Measurements from ENCODE around the gene LRRC55.

LRRC55 gene

GRCh38 chr11:57235761-57236703 is 54.3 kb downstream of the LRRC55 start:
- no peak overlapping the region for H3K4me3 ChIP-seq (ENCODE audit: control insufficient read depth, low read depth, low read length)
- TF ChIP-seq, protein P1, sequence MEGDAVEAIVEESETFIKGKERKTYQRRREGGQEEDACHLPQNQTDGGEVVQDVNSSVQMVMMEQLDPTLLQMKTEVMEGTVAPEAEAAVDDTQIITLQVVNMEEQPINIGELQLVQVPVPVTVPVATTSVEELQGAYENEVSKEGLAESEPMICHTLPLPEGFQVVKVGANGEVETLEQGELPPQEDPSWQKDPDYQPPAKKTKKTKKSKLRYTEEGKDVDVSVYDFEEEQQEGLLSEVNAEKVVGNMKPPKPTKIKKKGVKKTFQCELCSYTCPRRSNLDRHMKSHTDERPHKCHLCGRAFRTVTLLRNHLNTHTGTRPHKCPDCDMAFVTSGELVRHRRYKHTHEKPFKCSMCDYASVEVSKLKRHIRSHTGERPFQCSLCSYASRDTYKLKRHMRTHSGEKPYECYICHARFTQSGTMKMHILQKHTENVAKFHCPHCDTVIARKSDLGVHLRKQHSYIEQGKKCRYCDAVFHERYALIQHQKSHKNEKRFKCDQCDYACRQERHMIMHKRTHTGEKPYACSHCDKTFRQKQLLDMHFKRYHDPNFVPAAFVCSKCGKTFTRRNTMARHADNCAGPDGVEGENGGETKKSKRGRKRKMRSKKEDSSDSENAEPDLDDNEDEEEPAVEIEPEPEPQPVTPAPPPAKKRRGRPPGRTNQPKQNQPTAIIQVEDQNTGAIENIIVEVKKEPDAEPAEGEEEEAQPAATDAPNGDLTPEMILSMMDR (IDR thresholded peaks at IDR 0.05; ENCODE audit: control insufficient read depth, insufficient read depth, low read depth, low read length, missing control alignments): no peak

DNA sequence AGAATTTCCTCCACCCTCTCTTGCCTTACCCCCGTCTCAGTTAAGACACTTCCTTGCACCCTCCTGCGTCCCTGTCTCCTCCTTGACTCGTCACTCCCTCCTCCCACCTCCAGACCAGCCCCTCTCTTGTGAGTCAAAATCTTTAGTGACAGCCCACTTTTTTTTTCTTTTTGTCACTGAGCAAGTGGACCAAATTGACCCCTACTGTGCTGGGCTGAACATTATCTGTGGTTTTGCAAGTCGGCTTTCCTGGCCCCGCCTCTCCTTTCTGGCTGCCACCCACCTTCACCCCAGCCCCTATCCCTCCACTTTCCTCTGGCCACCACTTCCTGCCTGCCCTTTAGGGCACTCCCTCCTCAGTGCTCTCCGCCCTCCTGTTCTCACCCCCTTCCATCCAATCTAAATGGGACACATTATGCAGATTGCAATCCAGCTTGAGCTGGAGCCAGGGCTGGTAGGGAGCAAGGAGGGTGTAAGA is 55.5 kb downstream of the LRRC55 start, which contains the start of gene APLNR:
Gene APLNR (minus strand): TSS at position 47 of the 478 bp plus-strand sequence. CDS start 246 bp downstream, outside the sequence.
- no peak for DNase-seq (ENCODE audit: low read depth)
- TF ChIP-seq, protein P1 (IDR thresholded peaks at IDR 0.05; ENCODE audit: control insufficient read depth, insufficient read depth, low read depth, low read length, missing control alignments): no peak
- no peak within 1 kb of the TSS for H3K4me3 ChIP-seq (ENCODE audit: control insufficient read depth, low read depth, low read length)

More at GRCh38 chr11:57235761-57236703, 54.3 kb downstream of the LRRC55 start:
- DNase-seq (ENCODE audit: low read depth): no peak

DNA sequence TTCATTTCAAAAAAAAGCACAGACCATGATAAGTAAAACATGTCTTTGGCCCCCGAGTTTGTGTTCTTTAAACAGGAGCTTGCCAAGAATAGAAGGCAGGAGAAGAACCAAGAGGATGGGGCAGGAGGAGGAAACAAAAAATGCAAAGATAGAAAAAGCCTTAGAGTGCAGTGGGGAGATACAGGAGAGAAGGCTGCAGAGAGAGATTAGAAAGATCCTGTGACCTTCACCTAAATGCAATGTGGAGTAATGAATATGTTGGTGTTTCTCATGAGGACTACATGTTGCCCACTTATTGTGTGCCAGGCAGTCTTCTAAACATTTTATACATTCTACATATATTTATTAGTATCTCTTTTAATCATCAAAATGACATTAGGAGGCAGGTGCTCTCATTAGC is 57.6 kb downstream of the LRRC55 start:
- TF ChIP-seq, protein P1 (IDR thresholded peaks at IDR 0.05; ENCODE audit: control insufficient read depth, insufficient read depth, low read depth, low read length, missing control alignments): no peak
- no peak for DNase-seq (ENCODE audit: low read depth)
- no peak overlapping the region for H3K4me3 ChIP-seq (ENCODE audit: control insufficient read depth, low read depth, low read length)

GRCh38 chr11:57240007-57240406 is 58.3 kb downstream of the LRRC55 start:
- DNase-seq (ENCODE audit: low read depth): no peak
- H3K4me3 ChIP-seq (ENCODE audit: control insufficient read depth, low read depth, low read length): no peak overlapping the region
- TF ChIP-seq, protein P1 (IDR thresholded peaks at IDR 0.05; ENCODE audit: control insufficient read depth, insufficient read depth, low read depth, low read length, missing control alignments): no peak

DNA sequence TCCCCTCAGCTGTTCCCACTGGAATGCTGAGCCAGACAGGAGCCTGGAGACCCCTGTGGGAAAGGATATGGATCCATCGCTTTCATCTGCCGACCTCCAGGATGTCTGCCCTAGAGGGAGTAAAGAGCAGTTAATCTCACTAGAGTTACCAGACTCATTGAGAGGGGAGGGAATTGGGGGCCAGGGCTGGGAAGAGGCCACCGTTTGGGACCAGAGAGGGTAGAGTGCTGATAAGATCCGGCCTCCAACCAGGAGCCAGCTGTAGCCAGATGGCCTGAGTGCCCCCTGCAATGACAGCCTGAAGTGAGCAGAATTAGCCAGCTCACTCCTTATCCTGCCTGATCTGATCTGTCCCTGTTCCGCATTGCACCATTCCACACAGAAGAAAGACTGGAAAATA is 59.0 kb downstream of the LRRC55 start:
- TF ChIP-seq, protein P1 (IDR thresholded peaks at IDR 0.05; ENCODE audit: control insufficient read depth, insufficient read depth, low read depth, low read length, missing control alignments): no peak
- H3K4me3 ChIP-seq (ENCODE audit: control insufficient read depth, low read depth, low read length): no peak overlapping the region
- no peak for DNase-seq (ENCODE audit: low read depth)
